Measurements from ENCODE around the gene GRM4.

- TF ChIP-seq CTCF (IDR thresholded peaks at IDR 0.05; ENCODE audit: low read depth, low read length) = no peak
- TF ChIP-seq POLR2A (IDR thresholded peaks at IDR 0.05; ENCODE audit: extremely low read depth, insufficient read length) = no peak
- TF ChIP-seq MYC (IDR thresholded peaks at IDR 0.05; ENCODE audit: low read depth, low read length) = no peak
- no peak for TF ChIP-seq MAX (IDR thresholded peaks at IDR 0.05; ENCODE audit: low read depth, low read length)
Observed at GRCh38 chr6:34000281-34000680, 145.6 kb downstream of the GRM4 start.

All from NB4 (cell line).